A673 (cell line): Measurements from ENCODE around the gene ABHD1. TPM values are rescaled to one million over a fixed set of nuclear protein-coding genes. Genes with fewer than 3 reads are reported as not detected.

ENCODE experiments used
- BruUV-seq: library from RNA; stranded (reverse); fragments of 400-500 nt; replicated peaks from 2 replicates; lab custom pipeline; 2021; lab: Mats Ljungman, UMichigan
- CTCF ChIA-PET: fragments of 300-600 bp; sonication (Branson Sonifier 250); formaldehyde crosslinking; loops from one replicate; lab custom pipeline; 2022; ENCODE audit warnings: antibody characterized with exemption; lab: Charles Lee
- POLR2A ChIA-PET: fragments of 300-600 bp; sonication (Branson Sonifier 250); formaldehyde crosslinking; loops from one replicate; lab custom pipeline; 2022; ENCODE audit warnings: antibody characterized with exemption; ENCODE audit not compliant: low non-redundant PET; lab: Charles Lee
- DNase-seq: peaks from one replicate; pipeline ENCODE4 v3.0.0-alpha.2; 2015; ENCODE audit warnings: low spot score
- H3K27ac ChIP-seq: fragments of 200-600 bp; sonication (generic); 2 replicates; pipeline ENCODE4 v1.5.1; 2016; ENCODE audit warnings: mixed run types, low read depth, mild to moderate bottlenecking, mixed read lengths, antibody characterized with exemption, low read length; ENCODE audit not compliant: poor library complexity, severe bottlenecking
- H3K27me3 ChIP-seq: fragments of 200-600 bp; sonication (generic); replicated peaks from 2 replicates; pipeline ENCODE4 v1.6.1; 2017; ENCODE audit warnings: mixed run types, low read depth, mild to moderate bottlenecking, mixed read lengths, antibody characterized with exemption, low read length; ENCODE audit not compliant: insufficient read depth, poor library complexity
- H3K36me3 ChIP-seq: fragments of 200-600 bp; sonication (generic); 2 replicates; pipeline ENCODE4 v1.6.1; 2016; ENCODE audit warnings: mixed run types, mild to moderate bottlenecking, mixed read lengths, antibody characterized with exemption, low read length; ENCODE audit not compliant: insufficient read depth, poor library complexity, severe bottlenecking
- H3K4me1 ChIP-seq: fragments of 200-600 bp; sonication (generic); 2 replicates; pipeline ENCODE4 v1.6.1; 2017; ENCODE audit warnings: mixed run types, mild to moderate bottlenecking, mixed read lengths, antibody characterized with exemption, low read length; ENCODE audit not compliant: insufficient read depth, poor library complexity, severe bottlenecking
- H3K4me3 ChIP-seq: fragments of 200-600 bp; sonication (generic); 2 replicates; pipeline ENCODE4 v1.5.1; 2016; ENCODE audit warnings: low read depth, mixed run types, mild to moderate bottlenecking, mixed read lengths, low read length; ENCODE audit not compliant: poor library complexity, severe bottlenecking
- H3K9me3 ChIP-seq: fragments of 200-600 bp; sonication (generic); 2 replicates; pipeline ENCODE4 v1.6.1; 2016; ENCODE audit warnings: mixed run types, low read depth, mild to moderate bottlenecking, mixed read lengths, antibody characterized with exemption, low read length; ENCODE audit not compliant: poor library complexity, severe bottlenecking
- EZH2 ChIP-seq: fragments of 200-600 bp; sonication (generic); IDR thresholded peaks from 2 replicates; pipeline ENCODE4 v1.6.1; 2017; ENCODE audit warnings: borderline replicate concordance, low read depth, mild to moderate bottlenecking, mixed read lengths, antibody characterized with exemption, low read length; ENCODE audit not compliant: poor library complexity, severe bottlenecking
- intact Hi-C: fragments of 100-400 bp; cut with micrococcal nuclease; formaldehyde crosslinking; loops from one replicate; pipeline ENCODE4 v1.10.0; 2022; ENCODE audit not compliant: unreplicated experiment
- total RNA-seq: library from RNA; stranded (reverse); gene quantifications from 2 replicates; pipeline ENCODE4 v1.2.3, GENCODE V29; 2021
- TF ChIP-seq, protein P1 (sequence below): fragments of 300-800, 200-600 bp; sonication (generic); conservative IDR thresholded peaks from 2 replicates; pipeline ENCODE4 v1.5.1; 2017; ENCODE audit warnings: low read depth, mild to moderate bottlenecking, antibody characterized with exemption, low read length, moderate library complexity, mixed read lengths

The ABHD1 gene
- total RNA-seq, 1 experiment from 2014 or later: not detected

DNA sequence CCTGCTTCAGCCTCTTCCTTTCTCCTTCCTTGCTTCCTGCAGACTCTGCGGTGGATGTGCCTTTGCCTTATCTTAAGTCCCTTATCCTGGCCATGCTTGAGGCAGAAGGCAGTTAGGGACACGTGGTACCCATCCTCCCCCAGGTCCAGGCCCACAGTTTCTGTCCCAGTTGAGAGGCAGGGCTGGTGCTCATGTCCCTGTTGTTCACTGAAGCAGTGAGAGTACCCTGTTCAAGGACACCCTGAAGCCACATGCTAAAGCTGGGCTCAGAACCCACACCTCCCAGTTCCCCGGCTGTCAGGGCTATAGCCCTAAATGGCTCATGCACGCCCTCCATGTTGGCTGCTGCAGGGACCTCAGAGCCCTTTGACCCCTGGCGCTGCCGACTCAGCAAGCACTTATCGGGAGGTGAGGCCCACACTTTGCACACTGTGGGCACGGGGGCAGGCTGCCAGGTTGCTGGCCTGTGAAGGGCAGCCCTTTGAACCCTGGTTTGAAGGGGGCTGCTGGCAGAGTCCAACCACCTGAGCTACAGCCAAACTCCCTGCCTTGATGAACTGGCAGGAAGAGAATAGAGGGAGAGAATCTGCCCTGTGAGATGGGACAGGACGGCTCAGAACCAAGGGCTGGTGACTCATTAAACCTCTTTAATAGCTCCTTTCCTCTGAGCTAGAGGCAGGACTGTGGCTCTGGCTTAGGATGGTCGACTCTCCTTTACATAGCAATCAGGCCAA lies 30.8 kb upstream of the ABHD1 start:
- no peaks in the 10 kb centered on the region for H3K27me3 ChIP-seq
- BruUV-seq: no TSS peak
- CTCF ChIA-PET: interaction anchor here (1.2 kb wide), 1 partner anchor 98 kb away, joined by 3 read pairs; no protein-coding TSS in a partner anchor
- no peak overlapping the region for H3K27ac ChIP-seq
- TF ChIP-seq, protein P1, sequence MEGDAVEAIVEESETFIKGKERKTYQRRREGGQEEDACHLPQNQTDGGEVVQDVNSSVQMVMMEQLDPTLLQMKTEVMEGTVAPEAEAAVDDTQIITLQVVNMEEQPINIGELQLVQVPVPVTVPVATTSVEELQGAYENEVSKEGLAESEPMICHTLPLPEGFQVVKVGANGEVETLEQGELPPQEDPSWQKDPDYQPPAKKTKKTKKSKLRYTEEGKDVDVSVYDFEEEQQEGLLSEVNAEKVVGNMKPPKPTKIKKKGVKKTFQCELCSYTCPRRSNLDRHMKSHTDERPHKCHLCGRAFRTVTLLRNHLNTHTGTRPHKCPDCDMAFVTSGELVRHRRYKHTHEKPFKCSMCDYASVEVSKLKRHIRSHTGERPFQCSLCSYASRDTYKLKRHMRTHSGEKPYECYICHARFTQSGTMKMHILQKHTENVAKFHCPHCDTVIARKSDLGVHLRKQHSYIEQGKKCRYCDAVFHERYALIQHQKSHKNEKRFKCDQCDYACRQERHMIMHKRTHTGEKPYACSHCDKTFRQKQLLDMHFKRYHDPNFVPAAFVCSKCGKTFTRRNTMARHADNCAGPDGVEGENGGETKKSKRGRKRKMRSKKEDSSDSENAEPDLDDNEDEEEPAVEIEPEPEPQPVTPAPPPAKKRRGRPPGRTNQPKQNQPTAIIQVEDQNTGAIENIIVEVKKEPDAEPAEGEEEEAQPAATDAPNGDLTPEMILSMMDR: no peak
- no peak for TF ChIP-seq EZH2
- no peaks in the 10 kb centered on the region for H3K36me3 ChIP-seq
- no peak for DNase-seq
- H3K9me3 ChIP-seq: no peaks in the 10 kb centered on the region
- POLR2A ChIA-PET: no interaction called here
- intact Hi-C loops: no loop called here
- peaks cover 6% of the 10 kb centered on the region for H3K4me1 ChIP-seq
- no peak overlapping the region for H3K4me3 ChIP-seq

DNA sequence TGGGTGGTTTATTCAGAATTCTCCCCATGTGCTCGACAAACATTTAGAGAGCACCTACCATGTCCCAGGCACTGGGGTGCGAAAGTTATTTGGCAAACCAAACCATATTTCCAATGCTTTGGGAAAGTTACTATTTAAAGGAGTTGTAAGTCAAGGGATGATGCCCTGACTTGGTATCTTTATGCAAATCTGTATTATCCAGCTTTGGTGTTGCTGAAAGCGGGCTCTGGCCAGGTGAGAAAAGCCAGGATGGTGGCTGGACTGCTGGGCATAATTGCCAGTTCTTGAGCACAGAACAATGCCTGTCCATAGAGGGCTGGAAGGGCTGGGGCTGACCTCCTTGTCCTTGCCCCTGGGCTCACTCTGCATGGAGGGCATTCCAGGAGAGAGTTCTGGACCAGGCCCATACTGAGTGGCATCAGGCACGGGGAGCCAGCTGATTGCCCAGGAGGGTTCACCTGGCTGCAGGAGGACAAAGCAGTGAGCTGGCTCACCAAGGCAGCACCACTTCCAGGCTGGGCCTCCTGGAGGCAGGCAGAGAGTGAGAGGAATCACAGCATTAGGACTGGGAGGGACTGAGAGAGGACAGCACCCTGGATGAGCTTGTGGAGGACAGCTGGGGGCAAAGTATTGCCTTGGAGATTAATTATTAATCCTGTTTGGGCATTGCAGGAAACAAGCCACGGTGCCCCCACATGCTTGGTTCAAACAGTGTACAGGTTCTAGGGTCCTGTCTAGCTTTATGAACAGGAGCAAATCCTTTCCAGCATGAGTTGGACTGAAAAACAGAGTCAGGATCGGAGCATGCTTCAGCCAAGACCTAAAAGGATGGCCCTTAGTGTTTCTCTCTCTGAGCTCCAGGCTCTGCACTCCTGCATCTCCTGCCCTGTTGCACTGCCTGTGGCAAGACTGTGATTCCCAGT lies 29.9 kb upstream of the ABHD1 start:
- POLR2A ChIA-PET: interaction anchor here (0.6 kb wide), 1 partner anchor 98 kb away, joined by 3 read pairs; no protein-coding TSS in a partner anchor

DNA sequence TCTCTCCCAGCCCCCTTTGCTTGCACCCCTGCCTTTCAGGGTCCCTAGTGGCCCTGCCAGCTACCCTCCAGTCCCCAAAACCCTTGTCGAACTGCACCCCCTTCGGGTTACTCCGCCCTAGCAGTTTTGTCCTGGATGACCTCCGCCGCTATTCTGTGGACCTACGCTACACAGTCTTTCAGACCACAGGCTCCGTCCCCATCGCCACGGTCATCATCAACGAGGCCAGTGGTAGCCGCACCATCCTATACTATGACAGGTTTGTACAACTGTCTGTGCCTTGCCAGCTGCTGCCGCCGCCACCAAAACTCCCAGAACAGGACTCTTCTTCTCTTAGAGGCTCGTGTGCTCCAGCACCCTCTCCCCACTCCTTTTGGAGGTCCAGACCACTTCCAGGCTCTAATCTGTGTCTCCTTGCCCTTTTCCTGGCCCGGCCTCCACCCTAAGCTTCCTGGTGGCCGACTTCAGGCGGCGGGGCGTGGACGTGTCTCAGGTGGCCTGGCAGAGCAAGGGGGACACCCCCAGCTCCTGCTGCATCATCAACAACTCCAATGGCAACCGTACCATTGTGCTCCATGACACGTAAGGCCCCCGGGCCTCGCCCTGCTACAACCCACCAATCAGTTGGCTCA lies 29.1 kb upstream of the ABHD1 start:
- no peaks in the 10 kb centered on the region for H3K9me3 ChIP-seq
- intact Hi-C loops: no loop called here
- CTCF ChIA-PET: no interaction called here
- no peaks in the 10 kb centered on the region for H3K4me1 ChIP-seq
- no peak for DNase-seq
- H3K27me3 ChIP-seq: no peaks in the 10 kb centered on the region
- no peak overlapping the region for H3K4me3 ChIP-seq
- BruUV-seq: no TSS peak
- POLR2A ChIA-PET: no interaction called here
- H3K27ac ChIP-seq: no peak overlapping the region
- no peaks in the 10 kb centered on the region for H3K36me3 ChIP-seq
- no peak for TF ChIP-seq EZH2
- TF ChIP-seq, protein P1: no peak

More for the DNA sequence above, 29.9 kb upstream of the ABHD1 start:
- no peaks in the 10 kb centered on the region for H3K9me3 ChIP-seq
- no peak for TF ChIP-seq EZH2
- TF ChIP-seq, protein P1: no peak
- H3K4me3 ChIP-seq: no peak overlapping the region
- no peak for DNase-seq
- CTCF ChIA-PET: interaction anchor here (0.8 kb wide), 1 partner anchor 98 kb away, joined by 3 read pairs; no protein-coding TSS in a partner anchor
- no TSS peak for BruUV-seq
- intact Hi-C loops: no loop called here
- no peaks in the 10 kb centered on the region for H3K36me3 ChIP-seq
- H3K4me1 ChIP-seq: peaks cover 5% of the 10 kb centered on the region
- H3K27me3 ChIP-seq: no peaks in the 10 kb centered on the region
- no peak overlapping the region for H3K27ac ChIP-seq
